AG09309 (cell line): ENCODE results near the gene AOC3.

Experiments used
- DNase-seq: peaks from one replicate; pipeline ENCODE4 v3.0.0-alpha.2; 2010; ENCODE audit warnings: low read depth
- H3K4me3 ChIP-seq: 2 replicates; pipeline ENCODE4 v1.5.1; 2011; ENCODE audit warnings: mild to moderate bottlenecking, low read depth, low read length, moderate library complexity; ENCODE audit not compliant: control insufficient read depth
- TF ChIP-seq, protein P1 (sequence below): IDR thresholded peaks from 2 replicates; pipeline ENCODE4 v1.5.1; 2011; ENCODE audit warnings: mild to moderate bottlenecking, low read depth, low read length, inconsistent platforms; ENCODE audit not compliant: insufficient read depth, control insufficient read depth; ENCODE audit errors: missing control alignments

AOC3 gene

GRCh38 chr17:42904110-42904469 is 53.1 kb downstream of the AOC3 start:
- TF ChIP-seq, protein P1, sequence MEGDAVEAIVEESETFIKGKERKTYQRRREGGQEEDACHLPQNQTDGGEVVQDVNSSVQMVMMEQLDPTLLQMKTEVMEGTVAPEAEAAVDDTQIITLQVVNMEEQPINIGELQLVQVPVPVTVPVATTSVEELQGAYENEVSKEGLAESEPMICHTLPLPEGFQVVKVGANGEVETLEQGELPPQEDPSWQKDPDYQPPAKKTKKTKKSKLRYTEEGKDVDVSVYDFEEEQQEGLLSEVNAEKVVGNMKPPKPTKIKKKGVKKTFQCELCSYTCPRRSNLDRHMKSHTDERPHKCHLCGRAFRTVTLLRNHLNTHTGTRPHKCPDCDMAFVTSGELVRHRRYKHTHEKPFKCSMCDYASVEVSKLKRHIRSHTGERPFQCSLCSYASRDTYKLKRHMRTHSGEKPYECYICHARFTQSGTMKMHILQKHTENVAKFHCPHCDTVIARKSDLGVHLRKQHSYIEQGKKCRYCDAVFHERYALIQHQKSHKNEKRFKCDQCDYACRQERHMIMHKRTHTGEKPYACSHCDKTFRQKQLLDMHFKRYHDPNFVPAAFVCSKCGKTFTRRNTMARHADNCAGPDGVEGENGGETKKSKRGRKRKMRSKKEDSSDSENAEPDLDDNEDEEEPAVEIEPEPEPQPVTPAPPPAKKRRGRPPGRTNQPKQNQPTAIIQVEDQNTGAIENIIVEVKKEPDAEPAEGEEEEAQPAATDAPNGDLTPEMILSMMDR = no peak
- H3K4me3 ChIP-seq = no peak overlapping the region
- no peak for DNase-seq

DNA sequence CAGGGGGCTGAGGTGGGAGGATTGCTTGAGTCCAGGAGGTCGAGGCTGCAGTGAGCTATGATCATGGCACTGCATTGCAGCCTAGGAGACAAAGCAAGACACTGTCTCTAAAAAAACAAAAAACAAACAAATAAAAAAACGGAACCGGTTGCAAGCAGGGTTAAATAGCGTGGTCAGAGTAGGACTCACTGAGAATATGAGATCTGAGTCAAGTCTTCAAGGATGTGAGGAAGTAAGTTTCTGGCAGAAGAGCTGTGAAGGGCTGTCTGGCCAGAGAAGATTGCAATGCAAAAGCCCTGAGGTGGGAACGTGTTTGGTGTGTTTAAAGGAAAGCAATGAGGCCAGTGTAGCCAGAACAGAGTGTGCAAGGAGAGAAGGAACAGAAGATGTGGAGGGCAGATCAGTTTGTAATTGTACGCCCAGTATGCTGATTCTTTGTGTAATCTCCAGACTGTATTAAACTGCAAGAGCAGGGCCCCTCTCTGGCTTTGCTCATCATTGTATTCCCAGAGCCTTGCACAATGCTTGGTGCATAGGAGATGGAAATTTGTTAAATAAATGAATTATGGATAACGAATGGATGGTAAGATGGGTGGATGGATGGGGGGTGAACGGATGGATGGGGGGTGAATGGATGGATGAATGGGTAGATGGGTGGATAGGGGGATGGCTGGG is 55.9 kb downstream of the AOC3 start:
- DNase-seq = no peak
- no peak overlapping the region for H3K4me3 ChIP-seq
- TF ChIP-seq, protein P1 = no peak
